Esophagus squamous epithelium (tissue), 4 donors: ENCODE data around the gene PPP3R2.

Experiments used
- CTCF ChIP-seq, 6 experiments: fragments of 450-650 bp in 4 of 6; fragments of 200-600 bp in 2 of 6; sonication (generic) in 2 of 6; IDR thresholded peaks; one replicate each; pipeline ENCODE4 v1.5.1; 2016 to 2019; ENCODE audit warnings: antibody characterized with exemption in 6 of 6, mild to moderate bottlenecking in 4 of 6, moderate library complexity in 4 of 6
- POLR2A ChIP-seq, 4 donors: fragments of 450-650 bp; IDR thresholded peaks; one replicate each; pipeline ENCODE4 v1.6.1; 2017; ENCODE audit warnings: antibody characterized with exemption in 4 of 4, mild to moderate bottlenecking in 4 of 4, moderate library complexity in 3 of 4

GRCh38 chr9:101566904-101567724, 27.7 kb downstream of the PPP3R2 start:
- TF ChIP-seq CTCF (IDR thresholded peaks at IDR 0.05) (peak in 5 of 6 experiments; percentile 13 to 56 (median 25)), POLR2A (IDR thresholded peaks at IDR 0.05) (no peak)
